GM23338 (cell line): ENCODE data around the gene SRSF4.

Source experiments
- CREB1 ChIP-seq: fragments of 250-450 bp; sonication (Bioruptor Pico); IDR thresholded peaks from 2 replicates; pipeline ENCODE4 v1.5.0; 2020; ENCODE audit warnings: low read depth, mild to moderate bottlenecking, moderate library complexity
- EZH2 ChIP-seq: fragments of 200-600 bp; sonication (generic); IDR thresholded peaks from one replicate; pipeline ENCODE4 v1.8.0; 2017; ENCODE audit warnings: antibody characterized with exemption, mild to moderate bottlenecking, low read depth; ENCODE audit not compliant: unreplicated experiment
- EZH2phosphoT487 ChIP-seq: fragments of 200-600 bp; sonication (generic); IDR thresholded peaks from one replicate; pipeline ENCODE4 v1.8.1; 2018; ENCODE audit warnings: antibody characterized with exemption; ENCODE audit not compliant: unreplicated experiment
- NANOG ChIP-seq: IDR thresholded peaks from 2 replicates; pipeline ENCODE4 v1.6.1; 2016; ENCODE audit warnings: antibody characterized with exemption, borderline replicate concordance
- POLR2AphosphoS5 ChIP-seq: IDR thresholded peaks from 2 replicates; pipeline ENCODE4 v1.6.1; 2016; ENCODE audit warnings: antibody characterized with exemption, low read depth
- STAT1 ChIP-seq: IDR thresholded peaks from one replicate; pipeline ENCODE4 v1.6.1; 2016; ENCODE audit warnings: antibody characterized with exemption; ENCODE audit not compliant: unreplicated experiment
- ZNF331 ChIP-seq: fragments of 250-450 bp; sonication (Bioruptor Pico); IDR thresholded peaks from 2 replicates; pipeline ENCODE4 v1.5.0; 2020; ENCODE audit warnings: low read depth, mild to moderate bottlenecking, moderate library complexity
- TF ChIP-seq, protein P1 (sequence below), 2 experiments: fragments of 200-600 bp in 1 of 2; sonication (generic) in 1 of 2; conservative IDR thresholded peaks; 2 replicates each; pipeline versions ENCODE4 v1.5.1 to v1.6.1; 2016 to 2017; ENCODE audit warnings: antibody characterized with exemption in 2 of 2, low read depth in 2 of 2, mild to moderate bottlenecking in 2 of 2, moderate library complexity in 1 of 2
- TF ChIP-seq, protein P2 (sequence below): IDR thresholded peaks from one replicate; pipeline ENCODE4 v1.6.1; 2018; ENCODE audit warnings: antibody characterized with exemption; ENCODE audit not compliant: unreplicated experiment

DNA sequence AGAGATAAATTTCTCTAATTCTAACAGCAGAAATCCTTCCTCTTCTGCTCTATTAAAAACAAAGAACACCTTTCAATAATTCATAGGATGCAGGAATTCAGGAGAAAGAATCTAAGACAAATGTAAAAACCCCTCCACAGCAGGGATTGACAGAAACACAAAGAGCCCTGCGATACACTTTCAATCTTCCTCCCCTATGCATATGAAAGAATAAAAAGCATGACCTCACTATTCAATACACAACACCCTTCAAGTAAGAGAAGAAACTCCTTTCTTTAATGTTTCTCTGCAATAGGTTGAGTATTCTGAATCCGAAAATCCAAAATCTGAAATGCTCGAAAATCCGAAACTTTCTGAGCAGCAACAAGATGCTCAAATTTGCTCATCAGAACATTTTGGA is 17.1 kb downstream of the SRSF4 start:
- TF ChIP-seq, protein P1, sequence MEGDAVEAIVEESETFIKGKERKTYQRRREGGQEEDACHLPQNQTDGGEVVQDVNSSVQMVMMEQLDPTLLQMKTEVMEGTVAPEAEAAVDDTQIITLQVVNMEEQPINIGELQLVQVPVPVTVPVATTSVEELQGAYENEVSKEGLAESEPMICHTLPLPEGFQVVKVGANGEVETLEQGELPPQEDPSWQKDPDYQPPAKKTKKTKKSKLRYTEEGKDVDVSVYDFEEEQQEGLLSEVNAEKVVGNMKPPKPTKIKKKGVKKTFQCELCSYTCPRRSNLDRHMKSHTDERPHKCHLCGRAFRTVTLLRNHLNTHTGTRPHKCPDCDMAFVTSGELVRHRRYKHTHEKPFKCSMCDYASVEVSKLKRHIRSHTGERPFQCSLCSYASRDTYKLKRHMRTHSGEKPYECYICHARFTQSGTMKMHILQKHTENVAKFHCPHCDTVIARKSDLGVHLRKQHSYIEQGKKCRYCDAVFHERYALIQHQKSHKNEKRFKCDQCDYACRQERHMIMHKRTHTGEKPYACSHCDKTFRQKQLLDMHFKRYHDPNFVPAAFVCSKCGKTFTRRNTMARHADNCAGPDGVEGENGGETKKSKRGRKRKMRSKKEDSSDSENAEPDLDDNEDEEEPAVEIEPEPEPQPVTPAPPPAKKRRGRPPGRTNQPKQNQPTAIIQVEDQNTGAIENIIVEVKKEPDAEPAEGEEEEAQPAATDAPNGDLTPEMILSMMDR (conservative IDR thresholded peaks at IDR 0.05; ENCODE audit: low read depth in 2 of 2): no peak
- TF ChIP-seq EZH2phosphoT487 (no peak), POLR2AphosphoS5 (no peak), EZH2 (no peak), NANOG (peak; percentile 90), CREB1 (CRISPR knock-in tag) (peak; percentile 80), STAT1 (no peak), ZNF331 (no peak)
- TF ChIP-seq, protein P2, sequence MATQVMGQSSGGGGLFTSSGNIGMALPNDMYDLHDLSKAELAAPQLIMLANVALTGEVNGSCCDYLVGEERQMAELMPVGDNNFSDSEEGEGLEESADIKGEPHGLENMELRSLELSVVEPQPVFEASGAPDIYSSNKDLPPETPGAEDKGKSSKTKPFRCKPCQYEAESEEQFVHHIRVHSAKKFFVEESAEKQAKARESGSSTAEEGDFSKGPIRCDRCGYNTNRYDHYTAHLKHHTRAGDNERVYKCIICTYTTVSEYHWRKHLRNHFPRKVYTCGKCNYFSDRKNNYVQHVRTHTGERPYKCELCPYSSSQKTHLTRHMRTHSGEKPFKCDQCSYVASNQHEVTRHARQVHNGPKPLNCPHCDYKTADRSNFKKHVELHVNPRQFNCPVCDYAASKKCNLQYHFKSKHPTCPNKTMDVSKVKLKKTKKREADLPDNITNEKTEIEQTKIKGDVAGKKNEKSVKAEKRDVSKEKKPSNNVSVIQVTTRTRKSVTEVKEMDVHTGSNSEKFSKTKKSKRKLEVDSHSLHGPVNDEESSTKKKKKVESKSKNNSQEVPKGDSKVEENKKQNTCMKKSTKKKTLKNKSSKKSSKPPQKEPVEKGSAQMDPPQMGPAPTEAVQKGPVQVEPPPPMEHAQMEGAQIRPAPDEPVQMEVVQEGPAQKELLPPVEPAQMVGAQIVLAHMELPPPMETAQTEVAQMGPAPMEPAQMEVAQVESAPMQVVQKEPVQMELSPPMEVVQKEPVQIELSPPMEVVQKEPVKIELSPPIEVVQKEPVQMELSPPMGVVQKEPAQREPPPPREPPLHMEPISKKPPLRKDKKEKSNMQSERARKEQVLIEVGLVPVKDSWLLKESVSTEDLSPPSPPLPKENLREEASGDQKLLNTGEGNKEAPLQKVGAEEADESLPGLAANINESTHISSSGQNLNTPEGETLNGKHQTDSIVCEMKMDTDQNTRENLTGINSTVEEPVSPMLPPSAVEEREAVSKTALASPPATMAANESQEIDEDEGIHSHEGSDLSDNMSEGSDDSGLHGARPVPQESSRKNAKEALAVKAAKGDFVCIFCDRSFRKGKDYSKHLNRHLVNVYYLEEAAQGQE: no peak
